A549 (cell line): Measurements from ENCODE around the gene DRD1. TPM values are rescaled to one million over a fixed set of nuclear protein-coding genes. Genes with fewer than 3 reads are reported as not detected.
"Not testable (repeated sequence)": the region's sequence is repeated elsewhere in the genome, so short reads cannot be mapped to it uniquely, and the experiment has no call there.

Experiments used
- ATAC-seq, 2 experiments: fragments of 200-7000 bp in 1 of 2; fragments of >200 bp in 1 of 2; cut with Nextera tagmentation in 1 of 2; cut with Tn5 transposase in 1 of 2; 3 replicates each; pipeline versions ENCODE4 v1.8.0 to v1.9.1; 2018 to 2020; ENCODE audit warnings: mild to moderate bottlenecking in 1 of 2, moderate library complexity in 1 of 2
- CTCF ChIA-PET: fragments of 300-600 bp; sonication (Branson Sonifier 250); formaldehyde crosslinking; extraction: SDS; loops from one replicate; lab custom pipeline; 2021; ENCODE audit warnings: antibody characterized with exemption, inconsistent platforms; lab: Yijun Ruan, JAX
- POLR2A ChIA-PET: fragments of 350-600 bp; formaldehyde crosslinking; extraction: SDS; loops from one replicate; lab custom pipeline; 2021; ENCODE audit warnings: antibody characterized with exemption, inconsistent platforms; lab: Yijun Ruan, JAX
- DNase-seq, 2 experiments: peaks; one replicate each; pipeline versions ENCODE4 v3.0.0 to v3.0.0-alpha.2; 2011 to 2016; ENCODE audit warnings: low read depth in 1 of 2, low spot score in 1 of 2
- FAIRE-seq: peaks from 2 replicates; lab custom pipeline; 2011; peaks lifted over from hg19 to GRCh38; lab: Jason Lieb, UNC
- H3K27ac ChIP-seq, 2 experiments: fragments of >200 bp; sonication (Bioruptor Twin); formaldehyde crosslinking; 3 replicates each; pipeline ENCODE4 v1.5.1; 2016 to 2017
- H3K4me1 ChIP-seq: fragments of >200 bp; sonication (Bioruptor Twin); formaldehyde crosslinking; 3 replicates; pipeline ENCODE4 v1.6.1; 2016
- H3K4me2 ChIP-seq: fragments of >200 bp; sonication (Bioruptor Twin); formaldehyde crosslinking; 3 replicates; pipeline ENCODE4 v1.6.1; 2016
- H3K4me3 ChIP-seq: fragments of >200 bp; sonication (Bioruptor Twin); formaldehyde crosslinking; 3 replicates; pipeline ENCODE4 v1.5.1; 2016
- H3K9me3 ChIP-seq: fragments of >200 bp; sonication (Bioruptor Twin); formaldehyde crosslinking; 3 replicates; pipeline ENCODE4 v1.6.1; 2016
- ATOH8 ChIP-seq: fragments of 250-450 bp; sonication (Bioruptor Pico); IDR thresholded peaks from 2 replicates; pipeline ENCODE4 v1.5.0; 2020; ENCODE audit warnings: low read depth, mild to moderate bottlenecking, moderate library complexity
- BCL3 ChIP-seq: fragments of >200 bp; sonication (Bioruptor Twin); formaldehyde crosslinking; IDR thresholded peaks from 3 replicates; pipeline ENCODE4 v1.6.1; 2016
- BHLHE40 ChIP-seq: IDR thresholded peaks from 2 replicates; pipeline ENCODE4 v1.6.1; 2012; ENCODE audit warnings: low read depth, low read length, inconsistent platforms
- CBX8 ChIP-seq: fragments of 200-600 bp; sonication (generic); IDR thresholded peaks from 2 replicates; pipeline ENCODE4 v1.6.1; 2016
- CHD2 ChIP-seq: fragments of 150-350 bp; IDR thresholded peaks from 2 replicates; pipeline ENCODE4 v1.6.1; 2014; ENCODE audit warnings: low read length; ENCODE audit not compliant: partially characterized antibody
- E2F6 ChIP-seq: IDR thresholded peaks from 2 replicates; pipeline ENCODE4 v1.6.1; 2012; ENCODE audit warnings: low read depth, borderline replicate concordance
- EHF ChIP-seq: fragments of 250-450 bp; sonication (Bioruptor Pico); IDR thresholded peaks from 2 replicates; pipeline ENCODE4 v1.5.0; 2020; ENCODE audit warnings: mild to moderate bottlenecking
- FOXS1 ChIP-seq: fragments of 250-450 bp; sonication (Bioruptor Pico); IDR thresholded peaks from 2 replicates; pipeline ENCODE4 v1.5.0; 2020; ENCODE audit warnings: mild to moderate bottlenecking, moderate library complexity
- HDAC2 ChIP-seq: fragments of 200-600 bp; sonication (generic); IDR thresholded peaks from 2 replicates; pipeline ENCODE4 v1.6.1; 2016
- HES2 ChIP-seq: fragments of >200 bp; sonication (Bioruptor Twin); formaldehyde crosslinking; IDR thresholded peaks from 2 replicates; pipeline ENCODE4 v1.6.1; 2016
- HEYL ChIP-seq: fragments of 250-450 bp; sonication (Bioruptor Pico); IDR thresholded peaks from 2 replicates; pipeline ENCODE4 v1.8.0; 2021; ENCODE audit warnings: mild to moderate bottlenecking, moderate library complexity
- HMGXB4 ChIP-seq: fragments of 250-450 bp; sonication (Bioruptor Pico); IDR thresholded peaks from 2 replicates; pipeline ENCODE4 v1.5.0; 2021; ENCODE audit warnings: mild to moderate bottlenecking, moderate library complexity, borderline replicate concordance
- HOXA7 ChIP-seq: fragments of 250-450 bp; sonication (Bioruptor Pico); IDR thresholded peaks from 2 replicates; pipeline ENCODE4 v1.5.0; 2020; ENCODE audit warnings: mild to moderate bottlenecking, moderate library complexity
- JUN ChIP-seq, 2 experiments: fragments of >200 bp; sonication (Bioruptor Twin); formaldehyde crosslinking; IDR thresholded peaks; 2 replicates in 1 of 2; 3 replicates in 1 of 2; pipeline ENCODE4 v1.6.1; 2016 to 2017
- JUNB ChIP-seq: fragments of >200 bp; sonication (Bioruptor Twin); formaldehyde crosslinking; IDR thresholded peaks from 2 replicates; pipeline ENCODE4 v1.6.1; 2016
- KDM5A ChIP-seq: fragments of 200-600 bp; sonication (generic); IDR thresholded peaks from 2 replicates; pipeline ENCODE4 v1.6.1; 2016; ENCODE audit warnings: antibody characterized with exemption, mild to moderate bottlenecking
- MAFK ChIP-seq: fragments of 450-650 bp; IDR thresholded peaks from 2 replicates; pipeline ENCODE4 v1.6.1; 2014; ENCODE audit not compliant: partially characterized antibody
- NFE2L2 ChIP-seq: fragments of 150-350 bp; conservative IDR thresholded peaks from 2 replicates; pipeline ENCODE4 v1.6.1; 2014; ENCODE audit warnings: low read length
- PBX3 ChIP-seq: IDR thresholded peaks from 2 replicates; pipeline ENCODE4 v1.6.1; 2012
- PHF8 ChIP-seq: fragments of 200-600 bp; sonication (generic); IDR thresholded peaks from 2 replicates; pipeline ENCODE4 v1.6.1; 2016; ENCODE audit warnings: low read depth, mild to moderate bottlenecking, antibody characterized with exemption, moderate library complexity, borderline replicate concordance
- RARB ChIP-seq: fragments of 250-450 bp; sonication (Bioruptor Pico); IDR thresholded peaks from 2 replicates; pipeline ENCODE4 v1.8.0; 2021; ENCODE audit warnings: mild to moderate bottlenecking, moderate library complexity
- RNF2 ChIP-seq: fragments of 200-600 bp; sonication (generic); IDR thresholded peaks from 2 replicates; pipeline ENCODE4 v1.6.1; 2016; ENCODE audit warnings: low read depth, mild to moderate bottlenecking, antibody characterized with exemption, moderate library complexity, borderline replicate concordance
- SMC3 ChIP-seq: fragments of >200 bp; sonication (Bioruptor Twin); formaldehyde crosslinking; IDR thresholded peaks from 3 replicates; pipeline ENCODE4 v1.6.1; 2018; ENCODE audit warnings: inconsistent platforms
- TFCP2L1 ChIP-seq: fragments of 250-450 bp; sonication (Bioruptor Pico); IDR thresholded peaks from 2 replicates; pipeline ENCODE4 v1.5.0; 2021; ENCODE audit warnings: mild to moderate bottlenecking
- ZC3H11A ChIP-seq: fragments of 450-650 bp; IDR thresholded peaks from 2 replicates; pipeline ENCODE4 v1.6.1; 2014; ENCODE audit warnings: antibody characterized with exemption, mild to moderate bottlenecking
- ZFP36 ChIP-seq: fragments of 450-650 bp; IDR thresholded peaks from 2 replicates; pipeline ENCODE4 v1.6.1; 2014; ENCODE audit warnings: borderline replicate concordance; ENCODE audit not compliant: partially characterized antibody
- ZNF302 ChIP-seq: fragments of 250-450 bp; sonication (Bioruptor Pico); IDR thresholded peaks from 2 replicates; pipeline ENCODE4 v1.9.0; 2021; ENCODE audit warnings: inconsistent platforms, mild to moderate bottlenecking, moderate library complexity
- WGBS: methylation state at CpG from one replicate; pipeline ENCODE4 v1.1.6; 2017; ENCODE audit errors: missing lambda C conversion rate; 5-methylcytosine and 5-hydroxymethylcytosine counted together
- polyA plus RNA-seq, 4 experiments: library from polyadenylated mRNA; depleted of rRNA in 3 of 4; stranded (reverse); fragments of >200 nt; fragmentation: RNase III in 1 of 4; extraction: RNeasy Plus Mini Kit Qiagen cat#74134 plus additional on column Dnase treatment in 1 of 4; gene quantifications; 2 replicates in 3 of 4; 3 replicates in 1 of 4; pipeline ENCODE4 v1.2.3, GENCODE V29; 2011 to 2017

DRD1 gene
- polyA plus RNA-seq, 2 of the 4 experiments (the other 2 are of a cell fraction): 0.90 to 5.7 TPM

- ChIA-PET CTCF (no interaction called here), POLR2A (no interaction called here)
- DNase-seq (no peak), ATAC-seq (no peak), FAIRE-seq (no peak)
- Histone ChIP-seq H3K4me2 (no peak overlapping the region), H3K27ac (no peak overlapping the region), H3K9me3 (peaks cover 5% of the 10 kb centered on the region; the same call in 1 of the 3 replicates), H3K4me1 (no peaks in the 10 kb centered on the region)
- no peak for TF ChIP-seq TFCP2L1
- TF ChIP-seq PBX3: no peak
- no peak for TF ChIP-seq JUNB
- TF ChIP-seq EHF (CRISPR knock-in tag): no peak
- no peak for TF ChIP-seq PHF8
- TF ChIP-seq ZC3H11A: no peak
- TF ChIP-seq NFE2L2: no peak
- TF ChIP-seq CHD2: no peak
- no peak for TF ChIP-seq BHLHE40
- no peak for TF ChIP-seq RARB
- TF ChIP-seq KDM5A: no peak
- no peak for TF ChIP-seq E2F6
- TF ChIP-seq HOXA7: no peak
- TF ChIP-seq FOXS1: no peak
- TF ChIP-seq ZNF302 (CRISPR knock-in tag): no peak
- TF ChIP-seq BCL3: no peak
- no peak for TF ChIP-seq RNF2
- no peak for TF ChIP-seq JUN (IDR thresholded peaks at IDR 0.05)
- TF ChIP-seq HMGXB4 (CRISPR knock-in tag): no peak
- TF ChIP-seq SMC3: no peak
- TF ChIP-seq, all 56 proteins: peak for 0
- H3K4me3 ChIP-seq: no peak overlapping the region
- 46% methylated on average over 2 of the region's 2 CpGs for WGBS
These were observed 33.1 kb downstream of the DRD1 start for GRCh38 chr5:175410926-175411325.

- ChIA-PET CTCF (interaction anchor here (0.6 kb wide), 1 partner anchor 181 kb away, joined by 3 read pairs; no protein-coding TSS in a partner anchor), POLR2A (no interaction called here)
- Histone ChIP-seq H3K4me3 (no peak overlapping the region), H3K4me2 (no peak overlapping the region), H3K4me1 (no peaks in the 10 kb centered on the region), H3K9me3 (no peaks in the 10 kb centered on the region), H3K27ac (no peak overlapping the region)
- DNase-seq (no peak), FAIRE-seq (no peak), ATAC-seq (no peak)
- no peak for TF ChIP-seq MAFK
- TF ChIP-seq HES2: no peak
- TF ChIP-seq ATOH8 (CRISPR knock-in tag): no peak
- no peak for TF ChIP-seq FOXS1
- no peak for TF ChIP-seq HEYL (CRISPR knock-in tag)
- TF ChIP-seq ZFP36: no peak
- TF ChIP-seq TFCP2L1: no peak
- TF ChIP-seq CBX8: no peak
- TF ChIP-seq HDAC2: no peak
- 64% methylated on average over 3 of the region's 3 CpGs for WGBS
These were observed 37.7 kb downstream of the DRD1 start for GRCh38 chr5:175406300-175406699.

- Histone ChIP-seq H3K4me3 (peak overlapping the region; percentile 36), H3K4me2 (peak overlapping the region; percentile 58), H3K27ac (peak overlapping the region; percentile 22 to 64; a peak in 4 of 6 replicates)
- ATAC-seq, POLR2A ChIA-PET, FAIRE-seq, CTCF ChIA-PET, H3K4me1 ChIP-seq, H3K9me3 ChIP-seq: not testable (repeated sequence)
- DNase-seq: peak in 1 of 2 experiments; percentile 31
- WGBS: 39% methylated on average over 23 of the region's 28 CpGs
These were observed 46.2 kb downstream of the DRD1 start for GRCh38 chr5:175397590-175398297.
